ENCODE measurements around the gene ANTXRL.

ANTXRL gene

GRCh38 chr10:46285966-46286620 lies 704 bp upstream of the ANTXRL start:
- H3K4me1 ChIP-seq (ENCODE audit: insufficient read depth, low read length), result peaks cover 10% of the 10 kb centered on the region
- H3K27ac ChIP-seq (ENCODE audit: low read depth, low read length), result no peak overlapping the region
- no peaks in the 10 kb centered on the region for H3K9me3 ChIP-seq (ENCODE audit: low read length)
- no peak overlapping the region for H3K9ac ChIP-seq (ENCODE audit: low read length)
- H3K4me3 ChIP-seq (ENCODE audit: low read depth in 1 of 2, low read length in 2 of 2), result no peak overlapping the region
- no peaks in the 10 kb centered on the region for H3K27me3 ChIP-seq (ENCODE audit: control insufficient read depth in 1 of 2, insufficient read depth in 2 of 2, low read length in 2 of 2)
- H3K36me3 ChIP-seq (ENCODE audit: insufficient read depth, low read length), result no peaks in the 10 kb centered on the region

DNA sequence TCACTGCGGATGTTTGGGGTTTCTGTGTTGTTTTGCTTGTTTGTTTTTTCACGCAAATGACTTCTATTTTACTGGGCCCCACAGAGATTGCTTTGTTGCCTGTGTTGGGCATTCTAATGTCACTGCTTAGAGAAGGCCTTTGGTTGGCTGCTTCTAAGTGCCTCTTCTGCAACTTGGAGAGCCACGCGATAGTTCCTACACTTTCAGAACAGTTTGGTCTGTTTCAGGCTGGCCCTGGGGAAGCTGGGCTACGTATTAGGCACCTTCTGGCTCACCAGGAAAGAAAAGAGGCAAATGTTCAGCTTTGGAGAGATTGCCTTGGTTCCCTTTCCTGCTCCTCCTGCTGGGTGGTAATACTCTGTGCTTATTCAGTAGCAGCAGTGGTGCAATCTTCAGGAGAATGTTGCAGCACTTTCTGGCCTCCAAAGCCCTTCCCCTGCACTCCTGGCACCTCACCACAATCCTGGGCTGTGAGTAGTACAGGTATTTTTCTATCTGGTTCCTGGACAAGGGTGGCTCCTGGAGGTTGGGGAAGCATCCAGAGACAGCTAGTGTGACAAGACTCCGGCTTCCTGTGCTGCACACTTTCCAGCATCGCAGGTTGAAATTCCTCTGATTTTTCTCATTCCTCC lies 1.2 kb downstream of the ANTXRL start:
- Histone ChIP-seq H3K27me3 (ENCODE audit: control insufficient read depth in 1 of 2, insufficient read depth in 2 of 2, low read length in 2 of 2) (no peaks in the 10 kb centered on the region), H3K4me1 (ENCODE audit: insufficient read depth, low read length) (peaks cover 10% of the 10 kb centered on the region), H3K36me3 (ENCODE audit: insufficient read depth, low read length) (no peaks in the 10 kb centered on the region), H3K4me3 (ENCODE audit: low read depth in 1 of 2, low read length in 2 of 2) (no peak overlapping the region), H3K27ac (ENCODE audit: low read depth, low read length) (no peak overlapping the region), H3K9me3 (ENCODE audit: low read length) (no peaks in the 10 kb centered on the region), H3K9ac (ENCODE audit: low read length) (no peak overlapping the region)

DNA sequence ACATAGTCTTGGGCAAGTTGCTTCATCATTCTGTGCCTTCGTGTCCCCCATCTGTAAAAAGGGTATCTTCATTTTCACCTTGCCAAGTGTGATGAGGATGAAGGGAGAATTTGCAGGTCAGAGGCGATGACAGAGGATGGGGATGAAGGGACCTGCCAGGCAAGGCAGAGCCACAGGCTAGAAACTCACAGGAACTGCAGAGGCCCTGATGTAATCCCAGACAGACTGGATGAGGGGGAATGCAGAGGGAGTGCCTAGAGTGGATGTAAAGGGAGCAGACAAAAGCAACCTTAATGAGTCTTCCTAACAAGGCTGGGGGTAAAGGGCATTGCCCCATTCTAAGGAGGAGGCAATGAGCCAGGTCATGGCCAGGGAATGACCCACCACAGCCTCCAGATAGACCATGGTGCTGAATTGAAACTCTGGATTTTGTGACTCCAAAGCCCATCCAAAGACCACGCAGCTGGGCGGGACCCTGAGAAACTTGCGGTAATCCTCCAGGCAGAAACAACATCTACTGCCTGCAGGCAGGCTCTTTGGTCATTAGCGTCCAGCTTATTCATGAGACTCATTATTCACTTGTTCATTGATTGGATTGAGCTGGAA lies 1.9 kb downstream of the ANTXRL start:
- Histone ChIP-seq H3K4me1 (ENCODE audit: insufficient read depth, low read length) (peaks cover 10% of the 10 kb centered on the region), H3K27ac (ENCODE audit: low read depth, low read length) (no peak overlapping the region), H3K36me3 (ENCODE audit: insufficient read depth, low read length) (no peaks in the 10 kb centered on the region), H3K9me3 (ENCODE audit: low read length) (no peaks in the 10 kb centered on the region), H3K9ac (ENCODE audit: low read length) (no peak overlapping the region), H3K4me3 (ENCODE audit: low read depth in 1 of 2, low read length in 2 of 2) (no peak overlapping the region), H3K27me3 (ENCODE audit: control insufficient read depth in 1 of 2, insufficient read depth in 2 of 2, low read length in 2 of 2) (no peaks in the 10 kb centered on the region)

DNA sequence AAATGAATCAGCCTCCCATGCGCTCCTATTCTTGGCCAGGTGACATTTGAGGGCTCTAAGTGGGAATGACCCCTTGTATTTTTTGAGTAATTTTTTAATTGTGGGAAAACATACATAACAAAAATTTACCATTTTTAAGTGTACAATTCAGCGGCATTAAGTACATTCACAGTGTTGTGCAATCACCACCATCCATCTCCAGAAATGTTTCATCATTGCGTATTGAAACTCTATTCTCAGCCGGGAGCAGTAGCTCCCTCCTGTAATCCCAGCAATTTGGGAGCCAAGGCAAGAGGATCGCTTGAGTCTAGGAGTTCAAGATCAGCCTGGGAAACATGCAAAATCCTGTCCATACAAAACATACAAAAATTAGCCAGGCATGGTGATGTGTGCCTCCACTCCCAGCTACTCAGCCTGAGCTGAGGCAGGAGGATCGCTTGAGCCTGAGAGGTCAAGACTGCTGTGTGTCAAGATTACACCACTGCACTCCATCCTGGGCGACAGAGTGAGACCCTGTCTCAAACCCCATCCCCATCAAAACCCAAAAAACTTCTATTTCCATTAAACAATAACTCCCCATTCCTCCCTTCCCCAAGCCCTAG lies 2.5 kb downstream of the ANTXRL start:
- no peaks in the 10 kb centered on the region for H3K9me3 ChIP-seq (ENCODE audit: low read length)
- H3K36me3 ChIP-seq (ENCODE audit: insufficient read depth, low read length), result no peaks in the 10 kb centered on the region
- no peaks in the 10 kb centered on the region for H3K27me3 ChIP-seq (ENCODE audit: control insufficient read depth in 1 of 2, insufficient read depth in 2 of 2, low read length in 2 of 2)
- H3K4me3 ChIP-seq (ENCODE audit: low read depth in 1 of 2, low read length in 2 of 2), result no peak overlapping the region
- peaks cover 5% of the 10 kb centered on the region for H3K4me1 ChIP-seq (ENCODE audit: insufficient read depth, low read length)
- H3K27ac ChIP-seq (ENCODE audit: low read depth, low read length), result no peak overlapping the region
- H3K9ac ChIP-seq (ENCODE audit: low read length), result no peak overlapping the region

GRCh38 chr10:46290101-46290886 lies 3.5 kb downstream of the ANTXRL start:
- H3K4me3 ChIP-seq (ENCODE audit: low read depth in 1 of 2, low read length in 2 of 2), result no peak overlapping the region
- H3K4me1 ChIP-seq (ENCODE audit: insufficient read depth, low read length), result peaks cover 1% of the 10 kb centered on the region
- H3K27ac ChIP-seq (ENCODE audit: low read depth, low read length), result no peak overlapping the region

DNA sequence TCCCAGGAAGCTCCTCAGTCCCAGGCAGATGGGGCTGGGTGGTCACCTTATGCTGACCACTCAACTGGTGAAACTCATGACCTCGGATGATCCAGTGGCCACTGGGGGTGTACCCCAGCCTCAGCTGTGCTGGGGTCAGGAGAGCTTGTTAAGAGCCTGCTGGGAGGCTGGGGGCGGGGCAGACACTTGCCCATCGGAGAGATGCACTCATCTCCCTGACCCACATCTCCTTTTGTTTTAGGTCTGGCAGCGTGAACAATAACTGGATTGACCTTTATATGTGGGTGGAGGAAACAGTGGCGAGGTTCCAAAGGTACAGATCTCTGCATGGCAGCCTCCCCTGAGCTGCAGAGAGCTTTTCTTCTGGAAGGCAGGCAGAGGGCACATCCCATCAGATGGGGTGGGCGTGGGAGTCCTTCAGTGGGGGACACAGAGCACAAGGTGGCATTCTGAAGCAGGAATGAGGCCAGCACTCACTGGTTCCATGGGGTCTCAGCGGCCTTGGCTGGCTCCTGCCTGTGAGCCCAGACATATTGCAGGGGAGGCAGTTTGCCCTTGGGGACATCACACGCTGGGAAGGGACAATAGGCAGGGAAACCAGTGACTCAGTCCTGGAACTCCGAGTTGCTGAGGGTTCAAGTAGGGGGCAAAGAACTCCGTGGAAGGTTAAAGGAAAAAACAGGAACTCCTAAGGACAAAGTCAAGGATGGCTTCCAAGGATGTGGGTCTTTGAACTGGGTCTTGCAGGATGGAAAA lies 5.2 kb downstream of the ANTXRL start:
- H3K4me1 ChIP-seq (ENCODE audit: insufficient read depth, low read length), result no peaks in the 10 kb centered on the region
- no peaks in the 10 kb centered on the region for H3K9me3 ChIP-seq (ENCODE audit: low read length)

More at GRCh38 chr10:46290101-46290886, 3.5 kb downstream of the ANTXRL start:
- Histone ChIP-seq H3K9me3 (ENCODE audit: low read length) (no peaks in the 10 kb centered on the region), H3K9ac (ENCODE audit: low read length) (no peak overlapping the region), H3K36me3 (ENCODE audit: insufficient read depth, low read length) (no peaks in the 10 kb centered on the region), H3K27me3 (ENCODE audit: control insufficient read depth in 1 of 2, insufficient read depth in 2 of 2, low read length in 2 of 2) (no peaks in the 10 kb centered on the region)

GRCh38 chr10:46292573-46293023 lies 5.8 kb downstream of the ANTXRL start:
- Histone ChIP-seq H3K27me3 (ENCODE audit: control insufficient read depth in 1 of 2, insufficient read depth in 2 of 2, low read length in 2 of 2) (no peaks in the 10 kb centered on the region), H3K4me1 (ENCODE audit: insufficient read depth, low read length) (no peaks in the 10 kb centered on the region), H3K9ac (ENCODE audit: low read length) (no peak overlapping the region), H3K4me3 (ENCODE audit: low read depth in 1 of 2, low read length in 2 of 2) (no peak overlapping the region), H3K36me3 (ENCODE audit: insufficient read depth, low read length) (no peaks in the 10 kb centered on the region), H3K9me3 (ENCODE audit: low read length) (no peaks in the 10 kb centered on the region), H3K27ac (ENCODE audit: low read depth, low read length) (no peak overlapping the region)

More for the DNA sequence above, 5.2 kb downstream of the ANTXRL start:
- no peaks in the 10 kb centered on the region for H3K36me3 ChIP-seq (ENCODE audit: insufficient read depth, low read length)
- H3K9ac ChIP-seq (ENCODE audit: low read length), result no peak overlapping the region
- H3K4me3 ChIP-seq (ENCODE audit: low read depth in 1 of 2, low read length in 2 of 2), result no peak overlapping the region
- H3K27me3 ChIP-seq (ENCODE audit: control insufficient read depth in 1 of 2, insufficient read depth in 2 of 2, low read length in 2 of 2), result no peaks in the 10 kb centered on the region
- no peak overlapping the region for H3K27ac ChIP-seq (ENCODE audit: low read depth, low read length)

DNA sequence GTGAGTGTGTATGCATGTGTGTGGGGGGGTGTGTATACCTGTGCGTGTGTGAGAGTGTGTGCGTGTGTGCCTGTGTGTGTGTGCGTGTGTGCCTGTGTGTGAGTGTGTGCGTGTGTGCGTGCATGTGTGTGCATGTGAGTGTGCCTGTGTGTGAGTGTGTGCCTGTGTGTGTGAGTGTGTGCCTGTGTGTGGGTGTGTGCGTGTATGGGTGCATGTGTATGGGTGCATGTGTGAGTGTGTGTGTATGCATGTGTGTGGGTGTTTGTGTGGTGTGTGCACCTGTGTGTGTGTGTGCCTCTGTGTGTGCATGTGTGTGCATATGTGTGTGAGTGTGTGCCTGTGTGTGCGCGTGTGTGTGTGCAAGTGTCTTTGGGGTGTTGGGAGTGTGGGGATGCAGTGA lies 6.4 kb downstream of the ANTXRL start:
- no peaks in the 10 kb centered on the region for H3K4me1 ChIP-seq (ENCODE audit: insufficient read depth, low read length)
- no peaks in the 10 kb centered on the region for H3K36me3 ChIP-seq (ENCODE audit: insufficient read depth, low read length)
- H3K4me3 ChIP-seq (ENCODE audit: low read depth in 1 of 2, low read length in 2 of 2), result no peak overlapping the region
- H3K9ac ChIP-seq (ENCODE audit: low read length), result no peak overlapping the region
- no peak overlapping the region for H3K27ac ChIP-seq (ENCODE audit: low read depth, low read length)
- no peaks in the 10 kb centered on the region for H3K27me3 ChIP-seq (ENCODE audit: control insufficient read depth in 1 of 2, insufficient read depth in 2 of 2, low read length in 2 of 2)
- no peaks in the 10 kb centered on the region for H3K9me3 ChIP-seq (ENCODE audit: low read length)

GRCh38 chr10:46293832-46294640 lies 7.2 kb downstream of the ANTXRL start:
- Histone ChIP-seq H3K4me3 (ENCODE audit: low read depth in 1 of 2, low read length in 2 of 2) (no peak overlapping the region), H3K9me3 (ENCODE audit: low read length) (no peaks in the 10 kb centered on the region), H3K4me1 (ENCODE audit: insufficient read depth, low read length) (no peaks in the 10 kb centered on the region), H3K27ac (ENCODE audit: low read depth, low read length) (no peak overlapping the region), H3K36me3 (ENCODE audit: insufficient read depth, low read length) (no peaks in the 10 kb centered on the region), H3K27me3 (ENCODE audit: control insufficient read depth in 1 of 2, insufficient read depth in 2 of 2, low read length in 2 of 2) (no peaks in the 10 kb centered on the region), H3K9ac (ENCODE audit: low read length) (no peak overlapping the region)

DNA sequence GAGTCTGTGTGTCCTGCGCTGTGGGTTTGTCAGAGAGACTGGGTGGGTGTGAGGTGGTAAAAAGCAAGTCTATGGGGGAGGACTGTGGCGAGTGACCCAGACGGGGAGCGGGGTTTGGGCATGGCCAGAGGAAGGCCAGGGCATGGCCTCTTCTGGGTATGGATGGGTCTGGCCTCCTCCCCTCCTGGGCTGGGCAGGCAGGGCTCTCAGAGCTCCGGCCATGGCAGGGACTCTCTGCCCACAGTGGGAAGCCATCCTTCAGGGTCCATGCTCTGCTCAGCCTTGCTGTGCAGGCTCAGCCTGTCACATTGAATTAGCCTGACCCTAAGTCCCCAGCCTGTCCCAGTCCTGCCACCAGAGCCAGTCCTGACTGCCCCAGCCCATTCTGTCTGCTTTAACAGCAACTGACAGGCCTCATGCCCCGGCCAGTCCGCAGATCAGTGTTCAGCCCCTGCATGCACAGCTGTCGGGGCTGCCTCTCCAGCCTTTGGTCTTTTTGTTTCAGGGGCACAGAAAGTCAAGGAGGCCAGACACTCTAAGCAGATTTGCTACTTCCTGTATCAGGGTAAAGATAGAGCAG lies 7.9 kb downstream of the ANTXRL start:
- no peaks in the 10 kb centered on the region for H3K4me1 ChIP-seq (ENCODE audit: insufficient read depth, low read length)
- no peak overlapping the region for H3K4me3 ChIP-seq (ENCODE audit: low read depth in 1 of 2, low read length in 2 of 2)
- no peaks in the 10 kb centered on the region for H3K36me3 ChIP-seq (ENCODE audit: insufficient read depth, low read length)
- H3K9me3 ChIP-seq (ENCODE audit: low read length), result no peaks in the 10 kb centered on the region
- H3K27me3 ChIP-seq (ENCODE audit: control insufficient read depth in 1 of 2, insufficient read depth in 2 of 2, low read length in 2 of 2), result no peaks in the 10 kb centered on the region
- H3K9ac ChIP-seq (ENCODE audit: low read length), result no peak overlapping the region
- no peak overlapping the region for H3K27ac ChIP-seq (ENCODE audit: low read depth, low read length)
